Peyer's patch (tissue), 4 donors: ENCODE data around the gene CCDC192.
A peak's percentile ranks its signal among the peaks of the same experiment; 100 is the strongest.

Experiments used
- CTCF ChIP-seq, 6 experiments: fragments of 450-650 bp in 4 of 6; fragments of 200-600 bp in 2 of 6; sonication (generic) in 1 of 6; IDR thresholded peaks; one replicate each; pipeline ENCODE4 v1.5.1; 2017 to 2019; ENCODE audit warnings: antibody characterized with exemption in 6 of 6, mild to moderate bottlenecking in 3 of 6, moderate library complexity in 1 of 6
- POLR2A ChIP-seq, 2 donors: fragments of 450-650 bp; IDR thresholded peaks; one replicate each; pipeline ENCODE4 v1.5.1; 2017; ENCODE audit warnings: antibody characterized with exemption in 2 of 2, mild to moderate bottlenecking in 2 of 2, moderate library complexity in 2 of 2

- TF ChIP-seq CTCF (IDR thresholded peaks at IDR 0.05) (peak in 3 of 6 experiments; percentile 2 to 10 (median 9)), POLR2A (IDR thresholded peaks at IDR 0.05) (no peak)
Measured at GRCh38 chr5:127907907-127908306, 204.7 kb downstream of the CCDC192 start.
